Skin epidermis (tissue), 12 donors: Measurements from ENCODE around the gene UNC13B.
"Not testable (repeated sequence)": the region's sequence is repeated elsewhere in the genome, so short reads cannot be mapped to it uniquely, and the experiment has no call there.

Source experiments
- H3K27ac ChIP-seq, 21 experiments: fragments of 200-600 bp; sonication (generic) in 11 of 21; one replicate each; pipeline ENCODE4 v1.5.0; 2020; ENCODE audit warnings: mild to moderate bottlenecking in 3 of 21, inconsistent platforms in 2 of 21, moderate library complexity in 2 of 21
- H3K4me3 ChIP-seq, 7 experiments: fragments of 200-600 bp; sonication (generic) in 2 of 7; one replicate each; pipeline ENCODE4 v1.5.0; 2020; ENCODE audit warnings: inconsistent platforms in 2 of 7, mild to moderate bottlenecking in 2 of 7, moderate library complexity in 1 of 7

Gene UNC13B

DNA sequence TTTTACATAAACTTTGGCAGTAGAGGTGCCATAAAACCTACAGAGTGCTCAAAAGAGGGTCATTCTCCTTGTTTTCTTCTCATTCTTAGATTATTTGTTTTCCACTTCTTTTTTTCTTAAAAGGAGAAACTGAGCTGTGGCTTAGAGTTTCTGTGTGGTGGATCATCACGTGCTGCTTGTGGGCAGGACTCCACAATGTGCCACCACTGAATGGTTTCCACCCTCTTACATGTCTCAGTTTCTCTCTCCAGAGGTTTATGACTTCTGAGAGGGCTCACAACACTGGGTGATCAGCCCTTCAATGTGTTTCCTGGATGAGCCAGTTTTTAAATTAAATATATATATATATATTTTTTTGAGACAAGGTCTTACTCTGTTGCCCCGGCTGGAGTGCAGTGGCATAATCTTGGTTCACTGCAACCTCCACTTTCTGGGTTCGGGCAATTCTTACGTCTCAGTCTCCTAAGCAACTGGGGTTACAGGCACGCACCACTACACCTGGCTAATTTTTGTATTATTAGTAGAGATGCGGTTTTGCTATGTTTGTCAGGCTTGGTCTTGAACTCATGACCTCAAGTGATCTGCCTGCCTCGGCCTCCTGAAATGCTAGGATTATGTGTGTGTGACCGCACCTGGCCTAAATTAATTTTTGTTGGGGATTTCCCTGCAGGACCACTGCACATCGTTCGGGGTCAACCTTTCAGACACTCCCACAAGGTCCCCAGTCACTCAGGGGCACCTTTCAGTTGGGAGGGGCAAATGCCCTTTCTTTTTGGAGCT is 3.1 kb upstream of the UNC13B start:
- H3K4me3 ChIP-seq, result no peak overlapping the region
- H3K27ac ChIP-seq, result no peak overlapping the region

DNA sequence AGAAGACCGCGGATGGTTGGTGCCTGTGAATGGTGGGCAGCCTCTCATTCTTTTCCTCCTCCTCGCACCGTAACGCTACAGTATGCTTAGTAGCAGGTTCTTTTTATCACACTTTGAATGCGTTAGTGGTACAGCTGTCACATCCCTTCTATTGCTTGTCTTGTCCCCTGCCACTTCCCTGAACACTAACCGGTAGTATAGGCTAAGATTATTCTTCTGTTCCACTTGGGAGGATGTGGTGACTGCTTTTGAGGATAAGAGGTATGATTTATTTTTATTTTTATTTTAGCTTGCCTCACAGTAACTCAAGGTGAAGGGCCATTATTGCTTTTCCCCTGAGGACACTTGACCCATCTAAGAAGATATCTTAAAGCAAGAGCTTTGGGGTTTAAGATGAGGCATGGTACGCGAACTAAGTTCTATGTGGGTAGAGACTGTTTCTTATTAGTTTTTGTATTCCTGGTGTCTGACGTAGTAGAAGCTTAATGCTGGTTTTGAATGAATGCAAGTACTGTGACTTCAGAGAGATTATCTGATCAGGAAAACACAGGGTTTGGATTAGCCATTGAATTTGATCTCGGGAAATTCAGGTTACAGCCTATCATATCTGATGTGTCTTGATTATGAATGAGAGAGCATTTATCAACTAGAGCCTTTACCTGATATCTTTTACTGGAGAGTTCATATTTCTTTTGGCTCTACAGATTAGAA is 951 bp downstream of the UNC13B start:
- peak overlapping the region; percentile 63 to 80 (median 72) for H3K4me3 ChIP-seq
- peak overlapping the region in 16 of 21 experiments; percentile 72 to 95 (median 83) for H3K27ac ChIP-seq

DNA sequence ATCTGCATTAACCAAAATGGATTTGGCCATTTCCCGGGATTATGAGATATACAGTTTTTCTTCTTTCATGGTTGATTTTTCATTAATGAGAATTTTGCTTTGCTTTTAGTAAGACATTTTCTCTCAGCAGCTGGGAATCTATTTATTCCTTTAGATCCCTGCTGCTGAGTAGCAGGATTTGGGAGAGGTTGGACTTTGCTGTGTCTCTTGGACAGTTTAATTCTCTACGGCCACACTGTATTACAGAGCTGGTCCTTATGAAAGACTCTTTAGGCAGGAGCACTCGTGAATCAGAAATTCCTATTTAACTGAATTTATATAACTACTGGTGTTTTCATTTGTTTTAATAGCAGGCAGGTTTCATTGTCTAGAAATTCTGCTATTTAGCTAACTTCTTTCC is 1.6 kb downstream of the UNC13B start:
- H3K27ac ChIP-seq, result peak overlapping the region in 1 of 21 experiments; percentile 2
- H3K4me3 ChIP-seq, result no peak overlapping the region

DNA sequence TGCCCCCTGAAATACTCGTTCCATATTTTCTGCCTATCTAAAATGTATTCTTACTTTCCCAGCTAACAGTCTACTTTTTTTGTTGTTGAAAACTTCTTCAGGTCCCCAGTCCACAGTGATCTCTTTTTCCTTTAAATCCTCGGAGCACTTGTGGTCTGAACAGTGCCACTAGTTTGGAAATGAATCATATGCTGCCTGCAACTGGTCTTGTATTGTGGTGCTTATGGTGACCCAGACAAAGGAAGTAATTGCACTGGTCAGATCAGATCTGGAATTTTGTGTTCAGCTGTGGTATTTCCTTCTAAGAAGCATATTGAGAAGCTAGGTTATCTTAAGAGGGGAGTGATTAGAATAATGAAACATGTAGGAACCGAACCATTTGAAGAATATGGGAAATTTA is 2.9 kb downstream of the UNC13B start:
- Histone ChIP-seq H3K4me3 (no peak overlapping the region), H3K27ac (no peak overlapping the region)

DNA sequence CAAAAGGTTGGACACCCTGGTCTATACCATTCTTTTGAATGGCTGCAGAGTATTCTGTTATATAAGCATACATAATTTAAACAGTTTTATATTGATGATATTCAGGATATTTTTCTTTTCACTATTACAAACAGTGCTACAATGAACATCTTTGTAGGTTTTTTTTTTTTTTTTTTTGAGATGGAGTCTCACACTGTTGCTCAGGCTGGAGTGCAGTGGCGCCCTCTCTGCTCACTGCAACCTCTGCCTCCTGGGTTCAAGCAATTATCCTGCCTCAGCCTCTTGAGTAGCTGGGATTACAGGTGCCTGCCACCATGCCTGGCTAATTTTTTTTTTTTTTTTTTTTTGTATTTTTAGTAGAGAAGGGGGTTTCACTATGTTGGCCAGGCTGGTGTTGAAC is 5.6 kb downstream of the UNC13B start:
- not testable (repeated sequence) for H3K27ac ChIP-seq

DNA sequence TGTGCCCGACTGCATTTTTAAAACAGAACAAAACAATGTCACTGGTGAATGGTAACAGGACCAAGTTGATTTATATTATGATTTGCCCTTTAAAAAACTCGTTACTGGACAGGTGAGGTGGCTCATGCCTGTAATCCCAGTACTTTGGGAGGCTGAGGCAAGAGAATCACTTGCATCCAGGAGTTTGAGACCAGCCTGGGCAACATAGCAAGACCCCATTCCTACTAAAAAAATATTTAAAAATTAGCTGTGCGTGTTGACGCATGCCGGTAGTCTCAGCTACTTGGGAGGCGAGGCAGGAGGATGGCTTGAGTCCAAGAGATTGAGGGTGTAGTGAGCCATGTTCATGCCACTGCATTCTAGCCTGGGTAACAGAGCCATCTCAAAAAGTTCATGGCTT is 7.2 kb downstream of the UNC13B start:
- Histone ChIP-seq H3K4me3 (no peak overlapping the region), H3K27ac (no peak overlapping the region)

More for the DNA sequence above, 5.6 kb downstream of the UNC13B start:
- H3K4me3 ChIP-seq, result not testable (repeated sequence)

DNA sequence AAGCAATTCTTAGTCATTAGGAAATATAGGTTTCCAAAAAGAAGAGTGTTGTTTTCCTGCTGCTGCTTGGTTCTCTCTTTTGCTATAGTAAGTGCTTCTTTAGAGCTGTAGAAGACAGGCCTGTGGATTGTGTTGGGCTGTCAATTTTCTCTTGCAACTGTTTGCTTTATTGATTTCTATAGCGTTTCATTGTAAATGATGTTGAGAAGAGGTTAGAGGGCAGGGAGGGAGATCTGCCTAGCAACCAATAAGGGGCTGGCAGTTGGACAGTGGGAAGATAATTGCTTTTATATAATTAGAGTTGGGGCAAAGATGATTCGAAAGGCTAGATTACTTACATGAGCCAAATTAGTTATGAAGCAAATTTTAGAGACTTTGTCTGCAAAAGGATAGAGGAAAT is 11.1 kb downstream of the UNC13B start:
- H3K27ac ChIP-seq, result no peak overlapping the region

DNA sequence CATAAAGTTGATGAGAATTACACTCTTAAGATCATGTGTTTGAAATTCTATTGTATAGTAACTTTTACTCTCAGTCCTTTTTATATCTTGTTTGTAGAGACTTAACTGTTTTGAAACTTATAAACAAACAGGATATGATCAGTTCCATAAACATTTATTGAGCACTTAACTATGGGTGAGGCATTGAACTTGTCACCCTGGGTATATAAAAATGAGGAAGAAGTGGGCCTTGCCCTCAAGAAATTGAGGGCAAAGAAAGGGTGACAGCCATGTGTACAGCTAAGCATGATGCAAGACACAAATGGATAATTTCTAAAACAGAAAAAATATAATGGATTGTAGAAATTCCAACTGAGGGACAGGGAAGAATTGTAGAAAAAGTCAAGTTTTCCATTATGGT is 15.7 kb downstream of the UNC13B start:
- Histone ChIP-seq H3K27ac (no peak overlapping the region), H3K4me3 (no peak overlapping the region)

More for the DNA sequence above, 11.1 kb downstream of the UNC13B start:
- no peak overlapping the region for H3K4me3 ChIP-seq

DNA sequence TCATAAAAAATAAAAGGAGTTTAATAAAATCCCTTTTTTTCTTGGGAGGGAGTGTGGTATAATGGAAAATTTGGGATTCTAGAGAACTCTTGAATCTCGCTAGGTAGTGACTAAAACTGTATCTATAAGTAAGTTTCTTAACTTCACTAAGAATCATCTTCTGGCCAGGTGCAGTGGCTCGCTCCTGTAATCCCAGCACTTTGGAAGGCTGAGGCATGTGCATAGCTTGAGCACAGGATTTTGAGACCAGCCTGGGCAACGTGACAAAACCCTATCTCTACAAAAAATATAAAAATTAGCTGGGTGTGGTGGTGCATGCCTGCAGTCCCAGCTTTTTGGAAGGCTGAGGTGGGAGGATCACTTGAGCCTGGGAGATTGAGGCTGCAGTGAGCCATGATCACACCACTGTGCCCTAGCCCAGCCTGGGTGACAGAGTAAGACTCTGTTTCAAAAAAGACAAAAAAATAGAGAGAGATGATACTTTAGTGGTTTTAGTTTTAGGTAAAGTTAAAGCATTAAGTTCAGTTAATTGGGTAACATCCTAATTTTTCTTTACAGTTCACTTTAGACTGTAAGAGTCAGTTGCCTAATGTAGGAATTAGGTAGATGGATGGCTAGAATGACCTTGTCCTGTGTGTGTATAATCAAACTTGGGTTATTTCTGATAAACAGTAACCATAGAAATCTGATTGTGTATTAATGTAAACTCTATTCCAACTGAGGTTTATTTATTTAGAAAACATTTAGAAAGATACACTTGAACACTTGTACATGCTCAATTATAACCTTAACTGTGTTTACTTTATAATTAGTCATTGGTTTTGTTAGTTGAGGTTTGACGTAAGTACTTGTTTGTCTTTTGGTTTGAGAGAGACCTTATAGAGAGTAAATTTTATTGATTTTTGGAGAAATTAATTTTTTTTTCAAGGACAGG is 17.8 kb downstream of the UNC13B start:
- no peak overlapping the region for H3K27ac ChIP-seq

DNA sequence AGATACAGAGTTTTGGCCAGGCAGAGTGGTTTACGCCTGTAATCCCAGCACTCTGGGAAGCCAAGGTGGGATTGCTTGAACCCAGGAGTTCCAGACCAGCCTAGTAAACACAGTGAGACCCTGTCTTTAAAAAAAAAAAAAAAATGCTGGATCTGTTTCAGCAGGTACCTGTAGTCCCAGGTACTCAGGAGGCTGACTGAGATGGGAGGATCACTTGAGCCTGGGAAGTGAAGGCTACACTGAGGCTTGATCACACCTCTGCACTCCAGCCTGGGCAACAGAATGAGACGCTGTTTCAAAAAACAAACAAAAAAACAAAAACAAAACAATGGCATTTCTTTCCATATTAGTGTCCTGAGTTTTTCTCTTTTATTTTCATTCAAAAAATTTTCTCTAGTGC is 19.0 kb downstream of the UNC13B start:
- Histone ChIP-seq H3K27ac (no peak overlapping the region), H3K4me3 (no peak overlapping the region)

More for the DNA sequence above, 17.8 kb downstream of the UNC13B start:
- H3K4me3 ChIP-seq, result no peak overlapping the region

DNA sequence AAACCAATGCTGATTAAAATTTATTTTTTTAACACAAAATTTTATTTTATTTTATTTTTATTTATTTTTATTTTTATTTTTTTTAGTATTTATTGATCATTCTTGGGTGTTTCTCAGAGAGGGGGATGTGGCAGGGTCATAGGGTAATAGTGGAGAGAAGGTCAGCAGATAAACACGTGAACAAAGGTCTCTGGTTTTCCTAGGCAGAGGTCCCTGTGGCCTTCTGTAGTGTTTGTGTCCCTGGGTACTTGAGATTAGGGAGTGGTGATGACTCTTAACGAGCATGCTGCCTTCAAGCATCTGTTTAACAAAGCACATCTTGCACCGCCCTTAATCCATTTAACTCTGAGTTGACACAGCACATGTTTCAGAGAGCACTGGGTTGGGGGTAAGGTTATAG is 20.6 kb downstream of the UNC13B start:
- not testable (repeated sequence) for H3K27ac ChIP-seq, H3K4me3 ChIP-seq

DNA sequence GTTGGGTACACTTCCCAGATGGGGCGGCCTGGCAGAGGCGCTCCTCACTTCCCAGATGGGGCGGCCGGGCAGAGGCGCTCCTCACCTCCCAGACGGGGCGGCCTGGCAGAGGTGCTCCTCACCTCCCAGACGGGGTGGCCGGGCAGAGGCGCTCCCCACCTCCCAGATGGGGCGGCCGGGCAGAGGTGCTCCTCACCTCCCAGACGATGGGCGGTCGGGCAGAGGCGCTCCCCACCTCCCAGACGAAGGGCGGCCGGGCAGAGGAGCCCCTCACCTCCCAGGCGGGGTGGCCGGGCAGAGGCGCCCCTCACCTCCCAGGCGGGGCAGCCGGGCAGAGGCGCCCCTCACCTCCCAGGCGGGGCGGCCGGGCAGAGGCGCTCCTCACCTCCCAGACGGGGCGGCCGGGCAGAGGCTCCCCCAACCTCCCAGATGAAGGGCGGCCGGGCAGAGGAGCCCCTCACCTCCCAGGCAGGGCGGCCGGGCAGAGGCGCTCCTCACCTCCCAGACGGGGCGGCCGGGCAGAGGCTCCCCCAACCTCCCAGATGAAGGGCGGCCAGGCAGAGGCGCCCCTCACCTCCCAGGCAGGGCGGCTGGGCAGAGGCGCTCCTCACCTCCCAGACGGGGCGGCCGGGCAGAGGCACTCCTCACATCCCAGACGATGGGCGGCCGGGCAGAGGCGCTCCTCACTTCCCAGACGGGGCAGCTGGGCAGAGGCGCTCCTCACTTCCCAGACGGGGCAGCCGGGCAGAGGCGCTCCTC is 21.4 kb downstream of the UNC13B start:
- H3K4me3 ChIP-seq, H3K27ac ChIP-seq: not testable (repeated sequence)

DNA sequence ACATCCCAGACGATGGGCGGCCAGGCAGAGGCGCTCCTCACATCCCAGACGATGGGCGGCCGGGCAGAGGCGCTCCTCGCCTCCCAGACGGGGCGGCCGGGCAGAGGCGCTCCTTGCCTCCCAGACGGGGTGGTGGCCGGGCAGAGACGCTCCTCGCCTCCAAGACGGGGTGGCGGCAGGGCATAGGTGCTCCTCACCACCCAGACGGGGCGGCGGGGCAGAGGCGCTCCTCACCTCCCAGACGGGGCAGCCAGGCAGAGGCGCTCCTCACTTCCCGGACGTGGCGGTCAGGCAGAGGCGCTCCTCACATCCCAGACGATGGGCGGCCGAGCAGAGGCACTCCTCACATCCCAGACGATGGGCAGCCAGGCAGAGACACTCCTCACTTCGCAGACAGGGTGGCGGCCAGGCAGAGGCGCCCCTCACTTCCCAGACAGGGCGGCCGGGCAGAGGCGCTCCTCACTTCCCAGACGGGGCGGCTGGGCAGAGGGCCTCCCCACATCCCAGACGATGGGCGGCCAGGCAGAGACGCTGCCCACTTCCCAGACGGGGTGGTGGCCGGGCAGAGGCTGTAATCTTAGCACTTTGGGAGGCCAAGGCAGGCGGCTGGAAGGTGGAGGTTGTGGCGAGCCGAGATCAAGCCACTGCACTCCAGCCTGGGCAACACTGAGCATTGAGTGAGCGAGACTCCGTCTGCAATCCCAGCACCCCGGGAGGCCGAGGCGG is 22.1 kb downstream of the UNC13B start:
- not testable (repeated sequence) for H3K27ac ChIP-seq, H3K4me3 ChIP-seq

DNA sequence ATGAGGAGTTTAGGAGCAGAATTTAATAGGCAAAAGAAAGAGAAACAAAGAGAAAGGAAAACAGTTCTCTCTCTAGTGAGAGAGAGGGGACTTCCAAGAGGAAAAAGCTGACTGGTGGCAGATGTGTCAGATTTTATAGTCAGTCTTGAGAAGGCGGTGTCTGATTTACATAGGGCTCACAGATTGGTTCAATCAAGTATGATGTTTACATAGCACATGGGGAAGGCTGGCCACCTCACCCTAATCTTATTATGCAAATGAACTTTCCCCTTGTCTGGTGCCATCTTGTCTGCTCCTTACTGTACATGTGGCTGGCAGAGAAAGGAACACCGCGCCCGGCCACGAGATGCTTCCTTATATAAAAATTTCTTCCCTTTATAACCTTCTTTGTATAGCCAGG is 24.7 kb downstream of the UNC13B start:
- H3K4me3 ChIP-seq, result no peak overlapping the region
- H3K27ac ChIP-seq, result no peak overlapping the region

DNA sequence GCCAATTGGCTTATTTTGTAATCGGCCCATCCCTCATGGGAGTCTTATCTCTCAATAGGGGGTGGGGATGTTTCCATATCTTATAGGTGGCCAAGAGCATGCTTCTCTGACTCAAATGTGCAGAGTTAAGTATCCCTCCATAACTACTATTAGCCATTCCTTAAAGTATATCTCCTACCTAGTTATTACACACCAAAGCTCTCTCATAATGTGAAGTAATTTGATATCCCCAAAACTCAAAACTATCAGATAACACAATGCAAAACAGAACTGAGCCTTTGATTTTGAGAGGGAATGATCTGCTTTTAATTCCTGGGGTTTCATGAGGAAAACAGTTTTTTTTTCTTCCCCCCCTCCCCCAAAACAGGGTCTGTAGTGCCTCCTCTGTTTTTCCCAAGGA is 28.4 kb downstream of the UNC13B start:
- Histone ChIP-seq H3K27ac (no peak overlapping the region), H3K4me3 (no peak overlapping the region)

DNA sequence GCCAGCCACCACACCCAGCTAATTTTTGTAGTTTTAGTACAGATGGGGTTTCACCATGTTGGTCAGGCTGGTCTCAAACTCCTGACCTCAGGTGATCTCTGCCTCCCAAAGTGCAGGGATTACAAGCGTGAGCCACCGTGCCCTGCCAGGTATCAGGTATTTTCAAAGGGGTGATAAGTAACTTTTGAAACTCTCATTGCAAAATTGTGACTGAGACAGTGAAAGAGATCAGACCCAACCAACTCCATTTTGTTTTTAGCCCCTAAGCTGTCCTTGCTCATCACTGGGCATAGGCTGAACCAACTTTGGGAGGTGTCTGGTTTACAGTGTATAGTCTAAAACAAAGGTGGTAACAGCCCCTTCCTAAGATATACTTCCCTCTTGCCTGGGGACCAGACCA is 29.3 kb downstream of the UNC13B start:
- no peak overlapping the region for H3K27ac ChIP-seq
- H3K4me3 ChIP-seq, result no peak overlapping the region

DNA sequence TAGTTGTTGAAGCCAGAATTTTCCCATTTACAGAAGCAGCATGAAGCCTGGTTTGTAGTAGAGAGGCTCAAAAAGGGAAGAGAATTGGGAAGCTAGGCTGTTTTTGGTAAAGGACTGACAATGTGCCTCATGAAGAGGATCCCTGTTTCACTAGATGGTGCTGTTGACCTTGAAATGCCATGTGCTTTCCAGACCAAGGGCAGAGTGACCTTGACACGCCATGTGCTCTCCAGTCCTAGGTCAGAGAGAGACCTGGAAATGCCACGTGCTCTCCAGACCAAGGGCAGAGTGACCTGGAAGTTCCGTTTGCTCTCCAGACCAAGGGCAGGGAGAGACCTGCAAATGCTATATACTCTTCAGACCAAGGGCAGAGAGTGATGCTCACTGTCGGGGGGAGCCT is 32.0 kb downstream of the UNC13B start:
- H3K4me3 ChIP-seq, result no peak overlapping the region
- H3K27ac ChIP-seq, result no peak overlapping the region

DNA sequence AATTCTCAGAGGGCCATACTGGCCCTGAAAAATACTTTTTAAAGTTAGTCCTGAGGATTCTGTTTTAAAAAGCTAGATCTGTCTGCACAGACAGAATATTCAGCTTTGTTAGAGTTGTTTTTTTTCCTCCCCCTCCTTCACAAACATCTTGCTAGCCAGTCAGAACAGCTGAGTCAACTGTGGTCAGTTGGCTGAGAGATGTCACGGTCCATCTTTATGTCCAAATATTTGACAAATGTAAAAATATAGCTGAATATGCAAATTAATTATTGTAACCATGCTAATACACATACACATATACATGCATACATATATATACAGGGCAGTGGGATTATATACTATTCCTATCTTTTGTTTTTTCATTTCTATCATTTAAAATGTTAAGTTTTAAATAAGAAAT is 33.9 kb downstream of the UNC13B start:
- Histone ChIP-seq H3K4me3 (no peak overlapping the region), H3K27ac (no peak overlapping the region)

DNA sequence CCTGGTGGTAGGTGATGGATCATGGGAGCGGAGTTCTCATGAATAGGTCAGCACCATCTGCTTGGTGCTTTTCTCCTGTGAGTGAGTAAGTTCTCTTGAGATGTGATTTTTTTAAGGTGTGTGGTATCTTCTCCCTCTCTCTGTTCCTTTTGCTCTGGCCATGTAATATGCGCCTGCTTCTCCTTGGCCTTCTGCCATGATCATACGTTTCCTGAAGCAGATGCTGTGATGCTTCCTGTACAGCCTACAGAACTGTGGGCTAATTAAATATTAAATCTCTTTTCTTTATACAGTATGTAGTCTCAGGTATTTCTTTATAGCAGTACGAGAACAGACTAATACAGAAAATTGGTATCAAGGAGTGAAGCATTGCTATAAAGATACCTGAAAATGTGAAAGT is 36.4 kb downstream of the UNC13B start:
- no peak overlapping the region for H3K4me3 ChIP-seq
- H3K27ac ChIP-seq, result no peak overlapping the region
